Fibroblast of gingiva (primary cell): Measurements from ENCODE around the gene DVL2.

Experiments
- DNase-seq: peaks from one replicate; pipeline ENCODE4 v3.0.0-alpha.2; 2011; ENCODE audit warnings: low read depth

DVL2 gene

DNA sequence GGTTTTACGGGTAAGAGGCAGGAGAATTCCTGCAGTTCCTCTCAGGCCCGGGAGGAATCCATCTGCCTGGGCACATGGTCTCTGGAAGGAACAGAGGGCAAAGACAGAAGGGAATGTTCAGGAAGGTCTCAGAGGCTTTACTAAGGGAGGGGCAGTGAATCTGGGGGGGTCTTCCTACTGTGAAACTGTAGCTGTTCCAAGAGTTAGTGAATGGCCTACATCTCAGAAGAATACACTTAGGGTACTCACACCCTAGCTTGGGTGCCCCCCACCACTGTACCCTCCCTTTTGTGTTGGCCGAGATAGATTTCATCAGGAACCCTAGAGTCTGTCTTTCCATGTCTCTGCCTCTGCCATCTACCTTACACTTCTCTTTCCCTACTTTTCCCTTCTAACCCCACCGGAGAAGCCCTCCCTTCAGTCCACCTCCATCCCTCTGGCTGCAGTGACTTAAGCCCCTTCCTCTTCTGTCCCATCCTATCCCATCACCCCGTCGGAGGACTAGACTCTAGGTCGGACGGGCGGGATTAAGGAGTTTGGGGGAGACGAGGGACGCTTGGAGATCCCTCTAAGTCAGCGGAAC is 15.0 kb downstream of the DVL2 start:
- no peak for DNase-seq

GRCh38 chr17:7218758-7219157 is 15.6 kb downstream of the DVL2 start:
- DNase-seq, result no peak

- DNase-seq, result no peak
These were observed 16.2 kb downstream of the DVL2 start for GRCh38 chr17:7218166-7218565.

- peak; percentile 76 for DNase-seq
These were observed 17.0 kb downstream of the DVL2 start for GRCh38 chr17:7217113-7217987.

GRCh38 chr17:7216242-7217112 is 17.8 kb downstream of the DVL2 start:
- DNase-seq, result no peak

GRCh38 chr17:7215652-7216180 is 18.6 kb downstream of the DVL2 start:
- DNase-seq, result no peak

GRCh38 chr17:7215136-7215638 is 19.1 kb downstream of the DVL2 start:
- DNase-seq, result no peak

GRCh38 chr17:7214300-7215135 is 19.8 kb downstream of the DVL2 start:
- DNase-seq, result peak; percentile 92

DNA sequence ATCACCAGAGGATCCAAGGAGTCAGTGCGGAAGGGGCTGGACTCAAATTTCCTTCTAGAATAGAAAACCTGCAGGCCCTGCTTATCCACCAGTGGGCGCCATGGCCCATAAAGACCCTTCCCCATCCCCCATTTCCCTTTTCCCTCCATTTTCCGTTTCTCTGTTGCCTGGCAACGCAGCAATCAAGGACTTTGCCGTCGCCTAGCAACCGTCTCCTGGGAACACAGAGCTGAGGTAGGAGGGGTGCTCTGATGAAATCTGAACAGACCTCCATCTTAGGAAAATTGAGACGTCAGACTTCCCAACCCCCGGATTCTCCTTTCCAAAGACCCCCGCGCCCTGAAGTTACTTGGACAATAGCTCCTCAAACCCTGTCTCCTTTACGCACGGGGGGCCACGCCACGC is 20.4 kb downstream of the DVL2 start:
- DNase-seq, result peak; percentile 75

DNA sequence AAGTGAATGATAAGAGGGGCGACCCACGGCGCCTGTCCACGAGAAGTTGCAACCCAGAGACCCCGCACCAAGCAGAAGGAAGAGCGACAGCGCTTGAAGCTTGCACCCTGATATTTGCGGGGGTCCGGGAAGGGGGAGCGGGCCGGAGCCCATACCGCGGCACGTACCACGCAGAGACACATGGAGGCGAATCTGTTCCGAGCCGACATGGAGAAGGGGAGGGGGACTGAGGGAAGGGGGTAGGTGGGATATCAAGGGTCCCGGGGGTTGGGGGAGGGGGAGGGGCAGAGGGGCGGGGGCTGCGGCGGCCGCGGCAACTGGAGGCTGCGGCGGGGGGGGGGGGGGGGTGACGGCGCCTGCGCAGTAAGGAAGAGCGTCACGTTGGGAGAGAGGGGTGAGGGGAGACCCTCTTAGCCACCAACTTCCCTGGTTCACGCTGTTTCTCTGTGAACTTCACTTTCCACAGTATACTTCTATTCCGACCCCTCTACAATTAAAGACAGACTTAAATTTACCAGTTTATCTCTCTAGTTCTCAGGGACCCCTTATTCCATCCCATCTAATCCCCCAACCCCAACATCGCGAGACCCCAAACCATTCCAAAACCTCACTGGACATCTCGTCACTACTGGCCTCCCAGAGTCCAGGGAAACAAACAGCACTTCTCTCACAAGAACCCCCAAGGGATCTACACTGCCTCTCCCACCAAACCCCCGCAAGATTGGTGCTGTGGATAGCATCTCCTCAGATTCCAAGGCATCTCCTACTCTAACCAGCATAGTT is 22.6 kb downstream of the DVL2 start:
- no peak for DNase-seq

- no peak for DNase-seq
These were observed 25.4 kb downstream of the DVL2 start for GRCh38 chr17:7208754-7209460.

- no peak for DNase-seq
These were observed 26.2 kb downstream of the DVL2 start for GRCh38 chr17:7208027-7208571.

GRCh38 chr17:7207120-7208001 is 27.0 kb downstream of the DVL2 start:
- DNase-seq, result no peak

- no peak for DNase-seq
These were observed 28.8 kb downstream of the DVL2 start for GRCh38 chr17:7205561-7205960.

- DNase-seq, result peak; percentile 71
These were observed 29.4 kb downstream of the DVL2 start for GRCh38 chr17:7204828-7205461.

GRCh38 chr17:7204336-7204735 is 30.0 kb downstream of the DVL2 start:
- DNase-seq, result no peak

GRCh38 chr17:7203391-7203790 is 30.9 kb downstream of the DVL2 start:
- DNase-seq, result no peak
